GM21825 (cell line): ENCODE data around the gene EDAR.

Experiments
- ATAC-seq: cut with Tn5 transposase; IDR thresholded peaks from one replicate; pipeline ENCODE4 v1.9.1; 2021; ENCODE audit warnings: mild to moderate bottlenecking, moderate library complexity; ENCODE audit not compliant: unreplicated experiment

EDAR gene

DNA sequence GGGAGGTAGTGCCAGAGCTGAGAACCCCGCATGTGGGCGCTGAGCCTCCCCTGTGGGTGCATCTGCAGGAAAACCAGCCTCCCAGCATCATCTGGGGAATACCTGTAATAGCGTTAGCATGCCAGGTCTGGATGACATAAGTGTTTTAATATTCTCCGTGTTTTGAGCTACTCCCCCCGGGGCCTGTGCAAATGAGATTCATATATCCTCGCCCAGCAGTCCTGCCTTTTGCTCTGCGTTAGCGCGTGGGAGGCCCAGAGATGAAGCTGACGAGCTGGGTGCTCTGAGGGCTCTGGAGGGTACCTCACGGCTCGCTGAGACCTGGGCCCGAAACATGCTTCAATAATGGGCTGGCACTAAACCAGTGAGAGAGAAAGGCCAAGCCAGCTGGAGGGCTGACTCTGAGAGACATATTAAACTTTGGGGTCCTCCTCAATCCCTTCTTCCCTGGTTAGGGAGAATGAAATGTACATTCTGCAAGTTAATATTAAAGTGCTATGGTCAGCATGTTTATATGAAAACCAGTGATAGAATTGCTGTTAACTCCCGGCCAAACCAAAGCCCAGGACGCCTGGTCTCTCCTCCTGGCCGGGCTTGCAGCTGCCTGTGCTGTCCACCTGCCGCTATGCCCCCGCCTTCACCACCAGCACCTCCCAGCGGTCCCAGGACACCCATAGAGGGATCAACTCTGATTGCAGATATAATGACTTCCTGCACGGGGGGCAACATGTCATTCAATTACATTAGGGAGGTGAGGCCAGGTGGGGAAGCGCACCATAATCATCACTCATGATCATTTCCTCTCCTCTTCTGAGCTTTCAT lies 77.0 kb downstream of the EDAR start:
- ATAC-seq = no peak

DNA sequence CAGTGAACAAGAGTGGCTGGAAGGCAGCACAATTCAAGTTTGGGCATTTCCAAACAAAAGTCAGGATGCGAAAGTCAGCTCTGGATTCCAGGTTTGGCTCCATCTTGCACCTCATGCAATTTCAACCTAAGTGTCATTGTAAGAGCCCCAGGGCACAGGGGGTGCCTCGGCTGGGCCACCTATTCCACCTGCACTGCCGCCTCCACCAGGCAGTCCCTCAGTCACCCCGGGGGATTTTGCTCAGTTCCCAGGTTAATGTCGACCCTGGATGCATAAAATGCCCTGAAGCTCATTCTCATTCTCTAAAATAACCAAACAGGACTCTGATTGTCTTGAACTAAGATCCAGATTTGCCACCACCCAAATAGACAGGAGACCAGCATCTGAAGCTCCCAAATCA lies 77.6 kb downstream of the EDAR start:
- ATAC-seq = no peak

- ATAC-seq = no peak
Observed at GRCh38 chr2:108910541-108911396, 78.3 kb downstream of the EDAR start.

GRCh38 chr2:108910011-108910431 lies 79.0 kb downstream of the EDAR start:
- no peak for ATAC-seq

GRCh38 chr2:108909275-108909823 lies 79.7 kb downstream of the EDAR start:
- no peak for ATAC-seq

GRCh38 chr2:108908713-108909070 lies 80.3 kb downstream of the EDAR start:
- no peak for ATAC-seq

DNA sequence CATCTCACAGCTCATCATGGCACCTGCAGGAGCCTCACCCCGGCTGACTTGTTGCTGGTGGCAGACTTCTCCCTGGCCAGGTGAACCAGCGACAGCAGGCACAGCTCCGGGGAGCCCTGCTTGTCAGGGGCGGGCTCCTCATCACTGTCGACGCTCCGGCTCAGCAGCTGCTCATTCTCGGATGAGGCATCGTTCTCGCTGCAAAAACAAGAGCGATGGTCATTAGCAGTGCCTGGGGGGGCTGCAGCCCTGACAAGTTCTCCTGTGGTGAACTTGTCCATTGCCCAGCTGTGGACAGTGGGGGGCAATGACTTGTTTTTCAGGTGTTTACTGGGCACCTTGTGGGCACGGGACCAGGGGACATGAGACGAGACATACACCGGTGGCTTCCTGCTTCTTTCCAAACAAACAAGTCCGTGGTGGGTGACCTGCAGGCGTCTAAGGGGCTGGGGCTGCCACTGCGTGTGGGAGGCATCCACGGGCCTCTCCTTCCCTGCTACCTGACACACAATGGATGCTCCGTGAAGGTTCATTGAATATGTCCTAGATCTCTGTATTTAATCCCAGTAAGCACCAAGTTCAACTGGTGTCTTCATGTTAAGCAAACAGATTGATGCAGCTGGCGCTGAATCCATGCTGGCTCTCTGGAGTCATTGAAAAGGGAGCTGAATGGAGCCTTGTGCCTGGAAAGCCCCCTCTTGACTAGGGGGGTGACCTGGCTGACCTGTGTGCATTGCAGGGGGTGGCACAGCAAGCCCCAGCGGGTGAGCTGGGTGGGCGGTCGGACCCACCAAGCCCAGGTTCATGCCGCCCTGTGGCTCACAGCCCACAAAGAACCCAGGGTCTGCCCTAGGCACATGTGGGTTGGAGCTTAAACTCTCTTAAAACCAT lies 81.0 kb downstream of the EDAR start:
- no peak for ATAC-seq

DNA sequence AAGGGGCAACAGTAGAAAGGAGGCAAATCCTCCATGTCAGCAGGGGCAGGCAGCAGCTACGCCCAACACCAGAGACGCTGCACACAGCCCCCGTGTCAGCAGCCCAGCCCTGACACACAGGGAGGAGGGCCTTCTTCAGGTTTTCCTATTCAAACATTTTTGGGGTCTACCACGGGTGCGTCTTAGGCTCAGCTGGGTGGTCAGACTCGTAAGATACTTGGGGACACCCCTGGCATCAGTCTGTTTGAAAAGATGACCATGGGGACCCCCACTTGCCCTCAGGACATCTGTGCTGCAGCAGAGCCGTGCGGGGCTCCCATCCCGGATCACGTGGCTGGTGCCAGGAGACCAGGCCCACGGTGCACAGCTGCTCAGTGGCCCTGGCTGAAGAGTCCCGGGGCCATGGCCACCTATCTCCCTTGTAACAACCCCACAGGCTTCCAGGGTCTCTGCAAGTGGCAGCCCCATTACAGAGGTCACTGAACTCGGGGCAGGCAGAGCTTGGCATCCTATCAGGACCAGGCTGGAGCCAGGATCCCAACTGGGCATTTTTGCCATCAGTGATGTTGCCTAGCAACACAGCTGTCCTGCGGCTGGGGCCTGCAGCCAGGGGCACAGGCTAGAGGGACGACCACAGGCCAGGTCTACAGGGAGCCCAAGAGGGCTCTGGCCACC lies 82.5 kb downstream of the EDAR start:
- ATAC-seq = no peak

DNA sequence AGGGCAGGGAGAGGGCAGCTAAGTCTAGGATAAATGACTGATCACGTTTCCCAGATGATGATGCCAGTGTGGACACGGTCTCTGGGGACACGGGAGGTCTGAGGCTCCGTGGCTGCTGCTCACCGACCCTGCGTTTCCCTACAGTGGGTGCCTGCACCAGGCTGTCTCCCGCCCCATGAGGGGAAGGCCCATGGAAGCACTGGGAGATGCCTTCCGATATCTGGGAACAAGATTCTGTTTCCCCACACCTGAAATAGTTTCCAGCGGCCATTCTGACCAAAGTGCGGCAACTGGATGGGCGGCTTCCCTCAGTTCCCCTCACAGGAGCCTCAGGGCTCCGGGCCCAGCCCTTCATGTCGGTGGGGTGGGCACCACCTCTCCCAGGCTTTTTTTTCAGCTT lies 83.1 kb downstream of the EDAR start:
- ATAC-seq = no peak

DNA sequence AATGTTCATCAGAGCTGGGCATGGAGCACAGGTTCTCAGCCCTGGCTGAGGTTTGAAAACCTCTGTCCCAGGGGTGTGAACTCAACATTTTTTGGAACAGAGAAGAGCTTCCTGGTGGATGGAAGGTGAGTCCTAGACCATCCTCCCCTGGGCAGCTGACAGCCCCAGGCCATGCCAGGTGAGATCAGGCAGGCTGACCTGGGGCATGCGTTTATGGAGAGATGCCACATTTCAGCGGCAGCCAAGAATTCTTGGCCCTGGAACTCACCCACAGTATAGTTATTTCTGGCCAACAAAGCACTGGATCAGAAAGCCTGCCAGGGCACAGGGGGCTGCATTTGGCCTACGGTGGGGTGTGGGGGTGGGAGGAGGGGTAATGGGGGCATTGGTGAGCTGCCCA lies 83.8 kb downstream of the EDAR start:
- no peak for ATAC-seq

DNA sequence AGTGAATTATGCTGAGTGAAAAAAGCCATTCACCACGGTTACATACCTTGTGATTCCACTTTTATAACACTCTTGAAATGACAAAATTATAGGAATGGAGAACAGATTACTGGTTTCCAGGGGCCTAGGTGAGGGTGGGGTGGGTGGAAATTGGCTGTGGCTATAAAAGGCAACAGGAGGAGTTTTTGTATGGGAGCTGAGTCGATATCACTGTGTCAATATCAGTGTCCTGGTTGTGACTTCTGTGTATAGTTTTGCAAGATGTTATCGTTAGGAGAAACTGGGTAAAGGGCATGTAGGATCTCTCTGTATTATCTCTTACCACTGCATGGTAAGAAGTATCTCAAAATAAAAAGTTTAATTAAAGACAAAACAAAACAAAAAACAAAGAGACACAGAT lies 84.3 kb downstream of the EDAR start:
- no peak for ATAC-seq

GRCh38 chr2:108898315-108899082 lies 90.5 kb downstream of the EDAR start:
- ATAC-seq = no peak

DNA sequence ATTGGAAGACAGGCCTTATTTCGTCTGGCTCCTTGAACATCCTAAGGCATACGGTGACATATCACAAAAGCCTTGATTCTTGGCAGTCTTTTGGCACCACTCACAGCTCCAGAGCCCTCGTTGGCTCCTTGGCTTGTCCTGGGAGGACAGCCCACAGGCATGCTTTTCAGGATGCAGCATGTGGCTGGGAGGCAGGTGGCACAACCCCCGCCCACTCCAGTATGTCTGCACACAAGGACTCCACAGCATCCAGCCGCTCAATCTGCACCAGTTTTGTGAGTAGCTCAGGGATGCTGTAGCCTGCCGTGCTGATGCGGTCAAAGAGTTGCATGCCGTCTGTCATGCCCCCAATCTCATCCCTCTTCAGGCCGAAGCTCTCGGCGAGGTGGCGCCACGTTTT lies 92.3 kb downstream of the EDAR start:
- no peak for ATAC-seq

DNA sequence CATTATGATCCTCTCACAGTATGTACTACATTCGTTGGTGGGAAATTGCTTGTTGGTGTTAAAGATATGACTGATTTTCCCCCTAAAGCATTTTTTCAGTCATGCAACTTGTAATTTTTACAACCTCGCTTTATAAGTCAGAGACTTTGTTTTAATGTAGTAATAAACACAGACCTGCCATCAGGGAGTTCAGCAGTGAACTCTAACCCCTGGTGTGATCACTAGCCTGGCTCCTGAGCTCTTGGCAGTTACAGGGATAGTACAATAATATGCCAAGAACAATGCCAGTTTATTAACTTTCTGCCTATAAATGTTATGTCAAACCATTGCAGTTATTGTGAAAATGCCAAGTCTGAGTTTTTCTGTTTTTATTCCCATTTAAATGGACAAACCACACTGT lies 93.8 kb downstream of the EDAR start:
- no peak for ATAC-seq

DNA sequence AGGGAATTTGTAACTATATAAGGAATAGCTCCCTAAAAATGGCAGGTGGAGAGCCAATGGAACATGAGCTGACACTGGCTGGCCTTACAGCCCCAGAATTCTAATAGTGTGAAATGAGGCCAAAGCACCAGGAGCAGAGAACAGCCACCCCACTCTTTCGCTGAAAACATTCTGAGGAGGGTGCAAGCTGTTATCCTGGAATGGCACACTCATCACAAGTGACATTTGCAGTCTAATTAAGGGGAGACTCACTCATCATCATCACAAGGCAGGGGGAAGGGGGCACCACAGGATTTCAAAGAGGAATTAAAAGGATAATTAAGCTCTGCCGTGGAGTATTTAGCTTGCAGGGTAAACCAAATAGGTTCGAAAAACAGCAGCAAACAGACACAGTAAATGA lies 94.3 kb downstream of the EDAR start:
- no peak for ATAC-seq

GRCh38 chr2:108893277-108893676 lies 95.7 kb downstream of the EDAR start:
- no peak for ATAC-seq

DNA sequence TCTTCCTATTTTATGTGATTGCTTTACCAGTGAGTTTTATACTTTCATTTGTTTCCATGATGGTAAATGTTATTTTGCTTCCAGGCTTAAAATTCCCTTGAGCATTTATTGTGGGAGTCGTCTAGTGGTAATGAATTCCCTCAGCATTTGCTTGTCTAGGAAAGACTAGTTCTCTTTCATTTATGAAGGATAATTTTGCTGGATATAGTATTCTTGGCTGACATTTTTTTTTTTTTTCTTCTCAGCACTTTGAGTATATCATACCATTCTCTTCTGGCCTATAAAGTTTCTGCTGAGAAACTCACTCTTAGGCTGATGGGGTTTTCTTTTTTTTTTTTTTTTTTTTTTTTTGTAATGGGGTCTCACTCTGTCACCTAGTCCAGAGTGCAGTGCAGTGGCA lies 99.1 kb downstream of the EDAR start:
- no peak for ATAC-seq

DNA sequence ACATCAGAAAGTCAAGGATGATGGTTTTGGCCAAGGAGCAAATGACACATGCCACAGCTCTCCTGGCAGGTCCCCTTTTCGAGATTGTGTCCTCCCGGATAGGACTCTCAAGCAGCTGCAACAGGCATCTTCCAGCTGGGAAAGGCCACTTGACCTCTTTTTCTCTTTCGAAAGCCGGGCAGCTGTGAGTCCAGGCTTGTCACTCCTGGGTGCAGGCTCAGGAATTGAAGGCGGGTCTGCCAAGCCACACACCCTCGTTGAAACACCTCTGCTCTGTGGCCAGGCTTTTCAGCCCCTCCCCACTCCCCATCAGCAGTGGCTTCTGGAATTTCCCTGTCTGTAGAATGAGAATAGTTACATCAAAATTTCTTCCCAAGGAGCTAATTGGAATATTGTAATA lies 104.4 kb downstream of the EDAR start:
- no peak for ATAC-seq

DNA sequence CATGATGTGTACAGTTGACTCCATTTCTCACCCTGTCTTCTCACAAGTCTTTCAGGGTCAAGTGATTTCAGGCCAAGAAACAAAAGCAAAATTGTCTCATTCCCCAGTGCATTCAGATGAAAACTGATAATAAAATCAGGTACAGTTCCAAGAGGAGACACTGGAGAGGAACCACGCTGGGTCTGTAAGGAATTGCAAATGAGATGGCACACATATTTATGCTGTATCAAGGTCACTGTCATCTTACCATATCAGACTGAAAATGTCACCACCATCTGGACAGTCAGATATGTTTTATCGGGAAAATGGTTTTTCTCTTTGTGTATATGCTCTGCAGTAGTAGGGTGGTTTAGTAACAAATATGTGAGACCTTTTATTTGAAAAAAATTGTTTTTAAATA lies 110.7 kb downstream of the EDAR start:
- no peak for ATAC-seq

GRCh38 chr2:108877506-108877905 lies 111.5 kb downstream of the EDAR start:
- no peak for ATAC-seq
